HCT116 (cell line): Measurements from ENCODE around the gene UBXN11.

Experiments used
- EGR1 ChIP-seq: IDR thresholded peaks from 2 replicates; pipeline ENCODE4 v1.6.1; 2012; ENCODE audit warnings: low read depth
- JUND ChIP-seq: IDR thresholded peaks from 2 replicates; pipeline ENCODE4 v1.6.1; 2012
- POLR2A ChIP-seq: IDR thresholded peaks from 2 replicates; pipeline ENCODE4 v1.7.0; 2011; ENCODE audit warnings: borderline replicate concordance; ENCODE audit not compliant: insufficient read depth, insufficient read length; ENCODE audit errors: extremely low read depth
- TF ChIP-seq, protein P1 (sequence below), 3 experiments: fragments of 200-600 bp in 1 of 3; sonication (generic) in 1 of 3; IDR thresholded peaks in 2 of 3; conservative IDR thresholded peaks in 1 of 3; 2 replicates each; pipeline ENCODE4 v1.5.1; 2012 to 2017; ENCODE audit warnings: low read depth in 2 of 3, low read length in 2 of 3, antibody characterized with exemption in 1 of 3, borderline replicate concordance in 1 of 3, control low read depth in 1 of 3, mild to moderate bottlenecking in 1 of 3, mixed read lengths in 1 of 3, mixed run types in 1 of 3, moderate library complexity in 1 of 3; ENCODE audit not compliant: insufficient read depth in 1 of 3

GRCh38 chr1:26237230-26237966 is 69.0 kb downstream of the UBXN11 start:
- TF ChIP-seq POLR2A (no peak), EGR1 (no peak), JUND (peak; percentile 48)
- TF ChIP-seq, protein P1, sequence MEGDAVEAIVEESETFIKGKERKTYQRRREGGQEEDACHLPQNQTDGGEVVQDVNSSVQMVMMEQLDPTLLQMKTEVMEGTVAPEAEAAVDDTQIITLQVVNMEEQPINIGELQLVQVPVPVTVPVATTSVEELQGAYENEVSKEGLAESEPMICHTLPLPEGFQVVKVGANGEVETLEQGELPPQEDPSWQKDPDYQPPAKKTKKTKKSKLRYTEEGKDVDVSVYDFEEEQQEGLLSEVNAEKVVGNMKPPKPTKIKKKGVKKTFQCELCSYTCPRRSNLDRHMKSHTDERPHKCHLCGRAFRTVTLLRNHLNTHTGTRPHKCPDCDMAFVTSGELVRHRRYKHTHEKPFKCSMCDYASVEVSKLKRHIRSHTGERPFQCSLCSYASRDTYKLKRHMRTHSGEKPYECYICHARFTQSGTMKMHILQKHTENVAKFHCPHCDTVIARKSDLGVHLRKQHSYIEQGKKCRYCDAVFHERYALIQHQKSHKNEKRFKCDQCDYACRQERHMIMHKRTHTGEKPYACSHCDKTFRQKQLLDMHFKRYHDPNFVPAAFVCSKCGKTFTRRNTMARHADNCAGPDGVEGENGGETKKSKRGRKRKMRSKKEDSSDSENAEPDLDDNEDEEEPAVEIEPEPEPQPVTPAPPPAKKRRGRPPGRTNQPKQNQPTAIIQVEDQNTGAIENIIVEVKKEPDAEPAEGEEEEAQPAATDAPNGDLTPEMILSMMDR (IDR thresholded peaks at IDR 0.05 in 2 of 3, conservative IDR thresholded peaks at IDR 0.05 in 1 of 3; ENCODE audit: borderline replicate concordance in 1 of 3, insufficient read depth in 1 of 3, low read depth in 2 of 3, low read length in 2 of 3), result no peak
